HG03575 (cell line): ENCODE results near the gene SLC66A2.

ENCODE experiments used
- ATAC-seq: cut with Tn5 transposase; IDR thresholded peaks from one replicate; pipeline ENCODE4 v1.9.1; 2021; ENCODE audit not compliant: unreplicated experiment, insufficient number of reproducible peaks, low FRiP score; ENCODE audit errors: extremely low read depth

Gene SLC66A2

GRCh38 chr18:79912409-79912991, 39.0 kb downstream of the SLC66A2 start:
- no peak for ATAC-seq

- ATAC-seq: no peak
Observed at GRCh38 chr18:79911344-79912270, 39.8 kb downstream of the SLC66A2 start.

GRCh38 chr18:79910563-79911343, 40.7 kb downstream of the SLC66A2 start:
- ATAC-seq: no peak

- ATAC-seq: no peak
Observed at GRCh38 chr18:79906706-79907105, 44.7 kb downstream of the SLC66A2 start.

GRCh38 chr18:79905993-79906392, 45.5 kb downstream of the SLC66A2 start:
- ATAC-seq: no peak

- no peak for ATAC-seq
Observed at GRCh38 chr18:79905389-79905911, 46.0 kb downstream of the SLC66A2 start.

GRCh38 chr18:79904357-79905147, 46.9 kb downstream of the SLC66A2 start:
- no peak for ATAC-seq

- no peak for ATAC-seq
Observed at GRCh38 chr18:79903787-79904356, 47.6 kb downstream of the SLC66A2 start.

GRCh38 chr18:79903071-79903635, 48.3 kb downstream of the SLC66A2 start:
- no peak for ATAC-seq

- ATAC-seq: no peak
Observed at GRCh38 chr18:79902640-79903039, 48.8 kb downstream of the SLC66A2 start.

GRCh38 chr18:79902075-79902474, 49.4 kb downstream of the SLC66A2 start:
- ATAC-seq: no peak

- no peak for ATAC-seq
Observed at GRCh38 chr18:79901665-79902064, 49.8 kb downstream of the SLC66A2 start.

GRCh38 chr18:79900610-79901570, 50.6 kb downstream of the SLC66A2 start:
- no peak for ATAC-seq

GRCh38 chr18:79899609-79900445, 51.6 kb downstream of the SLC66A2 start:
- no peak for ATAC-seq

- ATAC-seq: no peak
Observed at GRCh38 chr18:79898952-79899608, 52.4 kb downstream of the SLC66A2 start.
